CMK (cell line): ENCODE data around the gene UGT2B10.
"Not testable (repeated sequence)": the region's sequence is repeated elsewhere in the genome, so short reads cannot be mapped to it uniquely, and the experiment has no call there.

Source experiments
- DNase-seq: peaks from one replicate; pipeline ENCODE4 v3.0.0-alpha.2; 2010; ENCODE audit warnings: low read depth

The UGT2B10 gene

GRCh38 chr4:68815617-68816409 lies at the start of gene UGT2B10:
UGT2B10 (plus strand) TSS chr4:68815994; CDS start chr4:68816020, 26 bp downstream.
- DNase-seq = not testable (repeated sequence)

DNA sequence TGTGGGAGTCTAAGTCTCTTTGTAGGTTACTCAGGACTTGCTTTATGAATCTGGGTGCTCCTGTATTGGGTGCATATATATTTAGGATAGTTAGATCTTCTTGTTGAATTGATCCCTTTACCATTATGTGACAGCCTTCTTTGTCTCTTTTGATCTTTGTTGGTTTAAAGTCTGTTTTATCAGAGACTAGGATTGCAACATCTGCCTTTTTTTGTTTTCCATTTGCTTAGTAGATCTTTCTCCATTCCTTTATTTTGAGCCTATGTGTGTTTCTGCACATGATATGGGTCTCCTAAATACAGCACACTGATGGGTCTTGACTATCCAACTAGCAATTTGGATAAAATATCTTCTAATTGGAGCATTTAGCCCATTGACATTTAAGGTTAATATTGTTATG lies 44.0 kb upstream of the UGT2B10 start:
- not testable (repeated sequence) for DNase-seq

GRCh38 chr4:68773699-68774098 lies 42.1 kb upstream of the UGT2B10 start:
- no peak for DNase-seq

- DNase-seq = no peak
These were observed 35.6 kb upstream of the UGT2B10 start for GRCh38 chr4:68780232-68780631.

DNA sequence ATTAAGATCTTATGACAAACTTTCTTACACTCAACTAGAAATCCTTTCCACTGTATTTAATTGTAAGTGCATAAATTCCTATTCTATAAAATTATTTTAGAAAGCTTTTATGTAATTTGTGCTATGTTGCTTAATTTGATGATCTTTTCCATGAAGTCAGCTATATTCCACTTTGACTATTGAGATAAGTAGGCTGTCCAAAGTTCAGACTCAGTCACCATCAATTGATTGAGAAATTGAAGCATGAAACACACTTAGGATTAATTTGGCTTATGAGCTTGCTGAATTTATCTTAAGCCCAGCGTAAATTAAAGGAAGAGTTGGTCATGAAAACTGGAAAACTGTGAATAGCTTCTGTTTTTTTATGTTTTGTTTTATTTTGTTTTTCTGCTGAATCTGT lies 18.7 kb upstream of the UGT2B10 start:
- no peak for DNase-seq

DNA sequence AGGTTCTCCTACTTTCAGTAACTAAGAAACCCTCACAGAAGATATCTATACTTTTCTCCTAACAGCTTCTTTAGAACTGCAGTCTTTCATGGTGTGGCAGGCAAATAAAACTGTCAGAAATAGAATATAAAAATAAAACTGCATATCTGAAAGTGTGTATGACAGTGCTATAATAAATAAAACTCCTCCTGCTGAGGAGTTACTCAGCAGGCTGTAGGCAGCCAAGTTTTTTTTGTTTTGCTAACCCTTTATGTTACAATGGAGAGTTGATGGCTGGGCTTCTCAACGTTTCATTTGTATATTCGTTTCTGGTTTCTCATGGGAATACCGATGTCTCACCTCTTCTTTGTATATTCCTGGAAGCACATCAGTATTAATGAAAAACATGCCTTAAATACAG lies 18.2 kb upstream of the UGT2B10 start:
- DNase-seq = no peak

DNA sequence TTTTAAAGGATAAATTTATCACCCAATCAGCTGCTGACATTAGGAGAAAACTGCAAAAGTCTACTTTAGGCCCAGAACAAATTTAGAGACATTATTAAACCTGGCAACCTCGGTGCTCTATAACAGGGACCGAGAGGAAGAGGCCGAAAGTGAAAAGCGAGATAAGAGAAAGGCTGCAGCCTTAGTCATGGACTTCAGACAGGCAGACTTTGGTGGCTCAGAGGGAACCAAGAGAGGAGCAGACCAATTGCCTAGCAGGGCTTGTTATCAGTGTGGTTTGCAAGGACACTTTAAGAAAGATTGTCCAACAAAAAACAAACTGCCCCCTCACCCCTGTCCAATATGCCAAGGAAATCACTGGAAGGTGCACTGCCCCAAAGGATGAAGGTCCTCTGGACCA lies 12.8 kb upstream of the UGT2B10 start:
- DNase-seq = peak; percentile 7

GRCh38 chr4:68808060-68808459 lies 7.7 kb upstream of the UGT2B10 start:
- no peak for DNase-seq

GRCh38 chr4:68810919-68811318 lies 4.9 kb upstream of the UGT2B10 start:
- DNase-seq = no peak

DNA sequence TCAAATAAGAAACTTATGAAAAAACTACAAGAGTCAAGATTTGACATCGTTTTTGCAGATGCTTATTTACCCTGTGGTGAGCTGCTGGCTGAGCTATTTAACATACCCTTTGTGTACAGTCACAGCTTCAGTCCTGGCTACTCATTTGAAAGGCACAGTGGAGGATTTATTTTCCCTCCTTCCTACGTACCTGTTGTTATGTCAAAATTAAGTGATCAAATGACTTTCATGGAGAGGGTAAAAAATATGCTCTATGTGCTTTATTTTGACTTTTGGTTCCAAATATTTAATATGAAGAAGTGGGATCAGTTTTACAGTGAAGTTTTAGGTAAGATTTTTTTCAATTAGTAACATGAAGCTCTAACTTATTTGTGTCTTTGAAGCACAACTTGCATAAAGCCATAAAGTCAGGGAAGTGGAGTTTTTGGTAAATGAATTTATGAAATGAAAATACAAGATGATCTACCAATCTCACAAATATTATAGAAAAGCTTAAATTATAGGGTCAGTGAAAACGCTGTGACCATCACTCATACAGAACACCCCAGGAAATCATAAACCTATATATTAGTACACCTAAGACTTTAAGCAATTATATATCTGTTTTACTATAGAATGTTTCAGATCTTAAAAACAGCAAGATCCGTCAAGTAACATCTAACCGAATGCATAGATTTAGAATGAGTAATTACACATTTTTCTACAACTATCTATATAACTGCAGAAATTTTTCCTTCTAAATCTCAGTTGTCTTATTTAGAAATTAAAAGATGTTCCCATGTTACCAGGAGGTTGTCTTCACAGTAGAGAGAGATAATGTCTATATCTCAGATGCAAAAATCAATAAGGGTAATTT lies 844 bp downstream of the UGT2B10 start:
- DNase-seq = not testable (repeated sequence)

DNA sequence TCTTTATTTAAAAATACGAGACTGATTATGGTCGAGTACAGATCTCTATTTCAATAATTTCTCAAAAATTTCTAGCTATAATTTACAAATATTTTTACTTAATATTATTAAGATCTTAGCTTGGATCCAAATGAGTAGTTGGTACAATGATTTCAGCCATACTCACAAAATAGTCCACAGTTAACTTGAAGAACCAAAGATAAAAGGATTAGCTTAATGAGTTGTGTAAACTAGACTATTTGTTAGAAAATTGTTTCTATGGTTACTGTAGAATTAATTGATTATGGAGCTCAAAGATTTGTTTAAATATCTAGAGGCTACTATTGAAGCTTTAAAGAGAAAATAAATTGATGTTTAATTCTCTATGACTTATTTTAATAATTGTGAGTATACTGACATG lies 1.6 kb downstream of the UGT2B10 start:
- no peak for DNase-seq

GRCh38 chr4:68818030-68818462 lies 2.3 kb downstream of the UGT2B10 start:
- DNase-seq = not testable (repeated sequence)

- no peak for DNase-seq
These were observed 15.8 kb downstream of the UGT2B10 start for GRCh38 chr4:68831642-68832041.

- no peak for DNase-seq
These were observed 34.5 kb downstream of the UGT2B10 start for GRCh38 chr4:68850293-68850692.

GRCh38 chr4:68855771-68856170 lies 40.0 kb downstream of the UGT2B10 start:
- no peak for DNase-seq

GRCh38 chr4:68858039-68858438 lies 42.2 kb downstream of the UGT2B10 start:
- DNase-seq = no peak

GRCh38 chr4:68859655-68860054 lies 43.9 kb downstream of the UGT2B10 start:
- DNase-seq = no peak

DNA sequence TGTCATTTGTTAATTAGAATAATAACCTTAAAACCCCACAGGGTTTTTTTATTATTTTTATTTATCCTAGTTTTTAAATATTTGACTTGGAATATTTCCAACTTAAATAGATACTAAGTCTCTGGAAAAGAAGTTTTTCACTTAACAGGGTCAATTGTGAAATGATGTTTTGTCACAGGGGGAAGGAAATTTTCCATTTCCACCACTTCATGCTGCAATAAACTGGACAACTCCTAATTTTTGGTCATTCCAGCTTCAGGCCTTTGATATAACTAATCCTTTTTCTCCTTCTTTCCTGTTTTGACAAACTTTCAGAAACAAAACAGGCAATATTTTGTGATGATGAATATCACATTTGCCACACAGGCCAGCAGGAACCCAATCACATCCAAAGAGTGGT lies 45.3 kb downstream of the UGT2B10 start:
- DNase-seq = no peak

- DNase-seq = peak; percentile 97
These were observed 48.8 kb downstream of the UGT2B10 start for GRCh38 chr4:68864438-68865187.

DNA sequence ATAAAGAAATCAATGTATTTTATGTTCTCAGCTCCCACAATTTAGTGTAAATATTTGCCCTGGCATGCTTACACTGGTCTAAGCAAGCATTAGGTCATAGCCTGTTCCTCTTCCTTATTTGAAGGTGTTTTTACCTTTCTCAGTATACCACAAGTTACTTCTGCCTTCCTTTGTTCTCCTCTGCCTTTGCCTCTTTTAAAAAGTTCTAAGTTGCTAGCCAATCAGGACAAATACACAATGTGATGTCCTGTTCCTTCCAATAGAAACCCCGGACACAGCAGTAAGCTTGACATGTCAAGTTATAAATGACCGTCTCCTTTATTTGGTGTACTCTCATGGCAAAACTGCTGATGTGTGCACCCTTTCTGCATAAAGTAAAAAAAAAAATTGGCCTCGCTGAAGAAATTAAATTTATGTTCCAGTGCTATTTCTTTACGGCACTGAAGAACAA lies 49.4 kb downstream of the UGT2B10 start:
- no peak for DNase-seq

DNA sequence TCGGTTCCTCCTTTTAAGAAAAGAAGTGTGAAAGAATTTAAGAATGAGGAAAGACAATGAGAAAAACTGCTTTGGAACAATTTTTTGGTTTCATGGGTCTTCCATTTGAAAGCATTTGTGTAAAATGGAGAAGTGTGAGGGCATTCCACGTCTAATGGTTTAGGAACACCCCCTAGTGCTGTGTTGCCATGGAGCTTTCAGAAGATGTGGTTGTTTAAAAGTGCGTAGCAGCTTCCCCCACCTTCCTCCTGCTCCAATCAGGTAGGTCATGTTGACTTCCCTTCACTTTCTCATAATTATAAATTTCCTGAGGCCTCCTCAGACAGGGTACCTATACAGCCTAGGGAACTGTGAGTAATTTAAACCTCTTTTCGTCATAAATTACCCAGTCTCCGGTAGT lies 50.0 kb downstream of the UGT2B10 start:
- no peak for DNase-seq

DNA sequence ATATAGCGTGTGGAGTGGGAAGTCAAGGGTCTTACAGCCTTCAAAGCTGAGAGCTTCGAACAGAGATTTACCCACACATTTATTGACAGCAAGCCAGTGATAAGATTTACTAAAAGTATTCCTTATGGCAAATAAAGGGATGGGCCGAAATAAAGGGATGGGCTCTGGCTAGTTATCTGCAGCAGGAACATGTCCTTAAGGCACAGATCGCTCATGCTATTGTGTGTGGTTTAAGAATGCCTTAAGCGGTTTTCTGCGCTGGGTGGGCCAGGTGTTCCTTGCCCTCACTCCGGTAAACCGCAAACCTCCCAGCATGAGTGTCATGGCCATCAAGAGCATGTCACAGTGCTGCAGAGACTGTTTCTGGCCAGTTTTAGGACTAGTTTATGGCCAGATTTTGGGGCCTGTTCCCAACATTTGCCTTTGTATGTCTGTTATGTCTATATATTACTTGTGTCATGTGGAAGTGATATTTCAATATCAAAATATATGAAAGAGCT lies 53.5 kb downstream of the UGT2B10 start:
- no peak for DNase-seq
